Endodermal cell (in vitro differentiated cells): Measurements from ENCODE around the gene ZP1. TPM values are rescaled to one million over a fixed set of nuclear protein-coding genes. Genes with fewer than 3 reads are reported as not detected.
"Not testable (repeated sequence)": the region's sequence is repeated elsewhere in the genome, so short reads cannot be mapped to it uniquely, and the experiment has no call there.

Experiments
- DNase-seq: peaks from one replicate; pipeline ENCODE4 v3.0.0-alpha.2; 2017
- H3K27ac ChIP-seq: 2 replicates; pipeline ENCODE4 v1.5.1; 2013; ENCODE audit warnings: mild to moderate bottlenecking, low read depth, low read length, moderate library complexity
- H3K27me3 ChIP-seq: 2 replicates; pipeline ENCODE4 v1.6.1; 2013; ENCODE audit warnings: mild to moderate bottlenecking, low read length, moderate library complexity; ENCODE audit not compliant: insufficient read depth, control insufficient read depth, poor library complexity, severe bottlenecking
- H3K36me3 ChIP-seq: 2 replicates; pipeline ENCODE4 v1.7.0; 2013; ENCODE audit warnings: mild to moderate bottlenecking, low read length, moderate library complexity; ENCODE audit not compliant: control insufficient read depth, insufficient read depth
- H3K4me1 ChIP-seq: one replicate; pipeline ENCODE4 v1.7.0; 2013; ENCODE audit warnings: low read length; ENCODE audit not compliant: control insufficient read depth, insufficient read depth
- H3K4me3 ChIP-seq: 2 replicates; pipeline ENCODE4 v1.5.1; 2013; ENCODE audit warnings: mild to moderate bottlenecking, low read length, moderate library complexity
- H3K9ac ChIP-seq: 2 replicates; pipeline ENCODE4 v1.6.1; 2013; ENCODE audit warnings: mild to moderate bottlenecking, low read length, moderate library complexity; ENCODE audit not compliant: poor library complexity, severe bottlenecking; ENCODE audit errors: extremely low read depth
- H3K9me3 ChIP-seq: 2 replicates; pipeline ENCODE4 v1.6.1; 2013; ENCODE audit warnings: mild to moderate bottlenecking, low read length, moderate library complexity; ENCODE audit not compliant: control insufficient read depth
- H3K27ac Mint-ChIP-seq: 2 replicates; pipeline ENCODE4 v1.8.0; 2020; ENCODE audit warnings: mixed read lengths
- H3K27me3 Mint-ChIP-seq: 2 replicates; pipeline ENCODE4 v1.8.0; 2021; ENCODE audit warnings: mild to moderate bottlenecking, mixed read lengths; ENCODE audit not compliant: insufficient read depth
- H3K36me3 Mint-ChIP-seq: 2 replicates; pipeline ENCODE4 v1.8.0; 2020; ENCODE audit warnings: low read depth, mixed read lengths
- H3K4me1 Mint-ChIP-seq: 2 replicates; pipeline ENCODE4 v1.8.0; 2020; ENCODE audit warnings: mixed read lengths
- H3K4me3 Mint-ChIP-seq: 2 replicates; pipeline ENCODE4 v1.8.0; 2020; ENCODE audit warnings: mild to moderate bottlenecking, moderate library complexity, mixed read lengths
- H3K9me3 Mint-ChIP-seq: 2 replicates; pipeline ENCODE4 v1.8.0; 2020; ENCODE audit warnings: mild to moderate bottlenecking, mixed read lengths
- CTCF ChIP-seq: fragments of 200-600 bp; sonication (generic); conservative IDR thresholded peaks from 2 replicates; pipeline ENCODE4 v1.5.0; 2021; ENCODE audit warnings: antibody characterized with exemption, mild to moderate bottlenecking
- WGBS, 2 experiments: methylation state at CpG; one replicate each; pipeline versions ENCODE4 v1.1.5 to v1.1.7; 2013; ENCODE audit warnings: missing lambda C conversion rate in 2 of 2, mixed read lengths in 1 of 2; ENCODE audit not compliant: insufficient coverage in 1 of 2, insufficient read length in 1 of 2; 5-methylcytosine and 5-hydroxymethylcytosine counted together
- long read RNA-seq, 4 experiments: library from polyadenylated mRNA in 2 of 4; library from RNA in 1 of 4; library from capped mRNA in 1 of 4; stranded (forward) in 3 of 4; unstranded in 1 of 4; transcript quantifications; one replicate each; pipeline ENCODE4 v2.0.0, GENCODE V29; 2020 to 2021; ENCODE audit warnings: inconsistent platforms in 1 of 4
- polyA plus RNA-seq, 2 experiments: library from polyadenylated mRNA; stranded (reverse); fragments of 50-300 nt; gene quantifications; one replicate each; pipeline ENCODE4 v1.2.3, GENCODE V29; 2013
- total RNA-seq, 2 donors: library from RNA; stranded (reverse); fragmentation: NEBNext Ultra II Directional in 1 of 2; extraction: Animal tissue kit (Norgen Biotek cat#: 25700) in 1 of 2; gene quantifications; 2 replicates in 1 of 2; 3 replicates in 1 of 2; pipeline ENCODE4 v1.2.1, GENCODE V29; 2021

ZP1 gene
- not detected for total RNA-seq
- polyA plus RNA-seq (2013, experiment 1 of 2) = not detected
- polyA plus RNA-seq (2013, experiment 2 of 2) = not detected
- long read RNA-seq, experiment 1 = 0 reads
- long read RNA-seq, experiment 2 = 0 reads
- long read RNA-seq, experiment 3 = 0 reads
- long read RNA-seq, experiment 4 = 0 reads

- H3K27me3 ChIP-seq = no peaks in the 10 kb centered on the region
- no peaks in the 10 kb centered on the region for H3K9me3 ChIP-seq
- H3K27ac ChIP-seq = no peak within 1 kb of the TSS
- Mint-ChIP-seq H3K9me3 (peaks cover 2% of the 10 kb centered on the region), H3K4me3 (no peak within 1 kb of the TSS), H3K36me3 (no peaks in the 10 kb centered on the region), H3K27ac (no peak within 1 kb of the TSS), H3K4me1 (no peaks in the 10 kb centered on the region), H3K27me3 (peaks cover 1% of the 10 kb centered on the region)
- no peak within 1 kb of the TSS for H3K4me3 ChIP-seq
- peak; percentile 13 for TF ChIP-seq CTCF
- no peak for DNase-seq
- 78 to 88% methylated on average over 5 to 13 of the region's 13 CpGs for WGBS, 2 experiments
- H3K36me3 ChIP-seq = no peaks in the 10 kb centered on the region
- H3K9ac ChIP-seq = no peak within 1 kb of the TSS
- no peaks in the 10 kb centered on the region for H3K4me1 ChIP-seq
Observed at GRCh38 chr11:60866911-60867870, at the start of gene ZP1. TSS of gene ZP1 (plus strand) at chr11:60867542. CDS start at chr11:60867562, 20 bp downstream.

- no peak overlapping the region for H3K27ac ChIP-seq
- no peaks in the 10 kb centered on the region for H3K36me3 Mint-ChIP-seq
- peaks cover 5% of the 10 kb centered on the region for H3K27me3 Mint-ChIP-seq
- H3K36me3 ChIP-seq = no peaks in the 10 kb centered on the region
- no peak overlapping the region for H3K27ac Mint-ChIP-seq
- no peaks in the 10 kb centered on the region for H3K27me3 ChIP-seq
- no peak overlapping the region for H3K4me3 Mint-ChIP-seq
- no peak overlapping the region for H3K4me3 ChIP-seq
- DNase-seq = no peak
- WGBS, 2 experiments = 79 to 80% methylated on average over 4 of the region's 4 CpGs
- H3K9me3 ChIP-seq = peaks cover 14% of the 10 kb centered on the region
- no peaks in the 10 kb centered on the region for H3K4me1 ChIP-seq
- H3K9ac ChIP-seq = no peak overlapping the region
- H3K9me3 Mint-ChIP-seq = peaks cover 33% of the 10 kb centered on the region
- peak; percentile 36 for TF ChIP-seq CTCF
- H3K4me1 Mint-ChIP-seq = no peaks in the 10 kb centered on the region
Observed at GRCh38 chr11:60818057-60818456, 49.3 kb upstream of the ZP1 start.

GRCh38 chr11:60821827-60822599, 45.3 kb upstream of the ZP1 start:
- H3K4me1 ChIP-seq = no peaks in the 10 kb centered on the region
- H3K27me3 ChIP-seq = no peaks in the 10 kb centered on the region
- no peak overlapping the region for H3K4me3 Mint-ChIP-seq
- no peak overlapping the region for H3K4me3 ChIP-seq
- H3K9ac ChIP-seq = no peak overlapping the region
- no peak for DNase-seq
- H3K36me3 Mint-ChIP-seq = no peaks in the 10 kb centered on the region
- no peaks in the 10 kb centered on the region for H3K27me3 Mint-ChIP-seq
- no peaks in the 10 kb centered on the region for H3K36me3 ChIP-seq
- 86 to 88% methylated on average over 10 to 15 of the region's 15 CpGs for WGBS, 2 experiments
- H3K9me3 Mint-ChIP-seq = peaks cover 7% of the 10 kb centered on the region
- no peak overlapping the region for H3K27ac ChIP-seq
- H3K27ac Mint-ChIP-seq = no peak overlapping the region
- TF ChIP-seq CTCF = no peak
- peaks cover 7% of the 10 kb centered on the region for H3K9me3 ChIP-seq
- H3K4me1 Mint-ChIP-seq = no peaks in the 10 kb centered on the region

GRCh38 chr11:60823745-60824306, 43.5 kb upstream of the ZP1 start:
- H3K9me3 ChIP-seq, H3K9ac ChIP-seq, H3K36me3 Mint-ChIP-seq, H3K4me1 ChIP-seq, H3K27ac ChIP-seq, H3K36me3 ChIP-seq, H3K9me3 Mint-ChIP-seq, H3K27me3 Mint-ChIP-seq, H3K27me3 ChIP-seq, DNase-seq, H3K4me3 ChIP-seq, H3K4me1 Mint-ChIP-seq, H3K4me3 Mint-ChIP-seq, H3K27ac Mint-ChIP-seq: not testable (repeated sequence)
- 90 to 98% methylated on average over 4 to 5 of the region's 5 CpGs for WGBS, 2 experiments
